Measurements from ENCODE around the gene SLC25A47.

SLC25A47 gene

GRCh38 chr14:100362311-100362927 lies 39.3 kb downstream of the SLC25A47 start:
- Histone ChIP-seq H3K9me3 (ENCODE audit: insufficient read depth, low read depth, low read length) (no peaks in the 10 kb centered on the region; the same call in 1 of the 2 replicates), H3K9ac (ENCODE audit: low read depth, low read length, poor library complexity, severe bottlenecking) (no peak overlapping the region), H3K27me3 (ENCODE audit: insufficient read depth, low read length, poor library complexity, severe bottlenecking) (no peaks in the 10 kb centered on the region), H3K79me2 (ENCODE audit: insufficient read depth, low read length) (no peaks in the 10 kb centered on the region), H2AFZ (ENCODE audit: low read length) (no peak overlapping the region), H3K9me2 (replicated peaks; ENCODE audit: low read depth, low read length) (no peaks in the 10 kb centered on the region), H3F3A (ENCODE audit: low read depth) (no peaks in the 10 kb centered on the region), H3K4me2 (ENCODE audit: low read depth, low read length, poor library complexity, severe bottlenecking) (no peak overlapping the region), H3K4me3 (ENCODE audit: low read length, poor library complexity, severe bottlenecking) (no peak overlapping the region), H4K20me1 (ENCODE audit: insufficient read depth, low read length, poor library complexity, severe bottlenecking) (no peaks in the 10 kb centered on the region), H3K4me1 (ENCODE audit: insufficient read depth, low read length, poor library complexity, severe bottlenecking) (no peaks in the 10 kb centered on the region), H3K36me3 (ENCODE audit: insufficient read depth, low read length) (peaks cover 10% of the 10 kb centered on the region; the same call in 1 of the 2 replicates)
- TF ChIP-seq EZH2phosphoT487 (IDR thresholded peaks at IDR 0.05; ENCODE audit: borderline replicate concordance) (no peak), CTCF (conservative IDR thresholded peaks at IDR 0.05; ENCODE audit: low read length) (no peak)

GRCh38 chr14:100363053-100363452 lies 39.9 kb downstream of the SLC25A47 start:
- no peaks in the 10 kb centered on the region for H4K20me1 ChIP-seq (ENCODE audit: insufficient read depth, low read length, poor library complexity, severe bottlenecking)
- no peak overlapping the region for H3K9ac ChIP-seq (ENCODE audit: low read depth, low read length, poor library complexity, severe bottlenecking)
- H3K79me2 ChIP-seq (ENCODE audit: insufficient read depth, low read length) = no peaks in the 10 kb centered on the region
- no peaks in the 10 kb centered on the region for H3F3A ChIP-seq (ENCODE audit: low read depth)
- no peaks in the 10 kb centered on the region for H3K9me2 ChIP-seq (replicated peaks; ENCODE audit: low read depth, low read length)
- H3K4me3 ChIP-seq (ENCODE audit: low read length, poor library complexity, severe bottlenecking) = no peak overlapping the region
- TF ChIP-seq EZH2phosphoT487 (IDR thresholded peaks at IDR 0.05; ENCODE audit: borderline replicate concordance) = no peak
- no peak for TF ChIP-seq CTCF (conservative IDR thresholded peaks at IDR 0.05; ENCODE audit: low read length)
- H3K4me2 ChIP-seq (ENCODE audit: low read depth, low read length, poor library complexity, severe bottlenecking) = no peak overlapping the region
- no peaks in the 10 kb centered on the region; the same call in 1 of the 2 replicates for H3K9me3 ChIP-seq (ENCODE audit: insufficient read depth, low read depth, low read length)
- H3K27me3 ChIP-seq (ENCODE audit: insufficient read depth, low read length, poor library complexity, severe bottlenecking) = no peaks in the 10 kb centered on the region
- no peak overlapping the region for H2AFZ ChIP-seq (ENCODE audit: low read length)
- H3K36me3 ChIP-seq (ENCODE audit: insufficient read depth, low read length) = peaks cover 10% of the 10 kb centered on the region; the same call in 1 of the 2 replicates
- no peaks in the 10 kb centered on the region for H3K4me1 ChIP-seq (ENCODE audit: insufficient read depth, low read length, poor library complexity, severe bottlenecking)

GRCh38 chr14:100364403-100364802 lies 41.3 kb downstream of the SLC25A47 start:
- TF ChIP-seq CTCF (conservative IDR thresholded peaks at IDR 0.05; ENCODE audit: low read length) (no peak), EZH2phosphoT487 (IDR thresholded peaks at IDR 0.05; ENCODE audit: borderline replicate concordance) (no peak)
- Histone ChIP-seq H4K20me1 (ENCODE audit: insufficient read depth, low read length, poor library complexity, severe bottlenecking) (no peaks in the 10 kb centered on the region), H3K4me3 (ENCODE audit: low read length, poor library complexity, severe bottlenecking) (no peak overlapping the region), H3K36me3 (ENCODE audit: insufficient read depth, low read length) (peaks cover 6% of the 10 kb centered on the region; the same call in 1 of the 2 replicates), H3K9ac (ENCODE audit: low read depth, low read length, poor library complexity, severe bottlenecking) (no peak overlapping the region), H2AFZ (ENCODE audit: low read length) (no peak overlapping the region), H3K4me2 (ENCODE audit: low read depth, low read length, poor library complexity, severe bottlenecking) (no peak overlapping the region), H3F3A (ENCODE audit: low read depth) (no peaks in the 10 kb centered on the region), H3K79me2 (ENCODE audit: insufficient read depth, low read length) (no peaks in the 10 kb centered on the region), H3K9me2 (replicated peaks; ENCODE audit: low read depth, low read length) (no peaks in the 10 kb centered on the region), H3K9me3 (ENCODE audit: insufficient read depth, low read depth, low read length) (no peaks in the 10 kb centered on the region; the same call in 1 of the 2 replicates), H3K4me1 (ENCODE audit: insufficient read depth, low read length, poor library complexity, severe bottlenecking) (no peaks in the 10 kb centered on the region), H3K27me3 (ENCODE audit: insufficient read depth, low read length, poor library complexity, severe bottlenecking) (no peaks in the 10 kb centered on the region)
